Left forelimb (tissue), 1 donor: ENCODE data around the gene GTPBP6.
"Not testable (repeated sequence)": the region's sequence is repeated elsewhere in the genome, so short reads cannot be mapped to it uniquely, and the experiment has no call there.

Experiments used
- DNase-seq: peaks from one replicate; pipeline ENCODE4 v3.0.0-alpha.2; 2018; ENCODE audit warnings: low spot score

The GTPBP6 gene

DNA sequence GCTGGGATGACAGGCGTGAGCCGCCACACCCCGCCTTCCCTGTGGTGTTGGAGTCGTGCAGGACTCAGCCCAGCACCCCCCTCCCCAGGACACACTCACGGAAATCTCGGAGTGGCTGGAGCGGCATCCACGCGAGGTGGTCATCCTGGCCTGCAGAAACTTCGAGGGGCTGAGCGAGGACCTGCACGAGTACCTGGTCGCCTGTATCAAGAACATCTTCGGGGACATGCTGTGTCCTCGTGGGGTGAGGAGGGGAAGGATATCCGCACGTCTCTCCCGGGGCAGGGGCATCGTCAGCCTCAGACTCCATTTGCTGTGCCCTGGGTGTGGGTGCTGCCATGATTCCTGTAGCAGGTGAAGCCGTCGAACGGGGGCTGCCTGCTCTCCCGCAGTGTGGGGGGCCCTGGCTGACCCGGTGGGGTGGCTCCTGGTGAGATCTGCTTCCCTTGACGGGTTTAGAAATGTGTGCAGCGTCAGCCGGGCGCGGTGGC lies 27.1 kb downstream of the GTPBP6 start:
- no peak for DNase-seq

DNA sequence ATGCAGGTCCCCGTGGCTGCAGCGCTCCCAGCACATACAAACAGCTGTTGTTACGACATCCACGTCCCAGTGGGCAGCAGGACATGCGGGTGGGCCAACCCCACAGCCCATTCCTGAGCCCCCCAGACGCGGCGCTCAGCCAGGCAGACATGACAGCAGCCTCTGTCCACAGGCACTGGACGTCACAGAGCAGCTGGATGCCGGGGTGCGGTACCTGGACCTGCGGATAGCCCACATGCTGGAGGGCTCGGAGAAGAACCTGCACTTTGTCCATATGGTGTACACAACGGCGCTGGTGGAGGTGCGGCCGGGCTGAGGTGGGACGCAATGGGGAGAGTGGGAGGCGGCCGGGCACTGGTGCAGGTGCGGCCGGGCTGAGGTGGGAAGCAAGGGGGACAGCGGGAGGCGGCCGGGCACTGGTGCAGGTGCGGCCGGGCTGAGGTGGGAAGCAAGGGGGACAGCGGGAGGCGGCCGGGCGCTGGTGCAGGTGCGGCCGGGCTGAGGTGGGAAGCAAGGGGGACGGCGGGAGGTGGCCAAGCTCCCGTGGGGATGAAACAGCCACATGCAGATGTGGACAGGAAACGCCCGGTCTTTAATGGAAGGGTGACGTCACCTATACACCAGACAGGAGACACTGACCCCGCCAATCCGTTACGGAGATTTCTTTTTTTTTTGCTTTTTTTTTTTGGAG lies 28.0 kb downstream of the GTPBP6 start:
- DNase-seq = no peak

DNA sequence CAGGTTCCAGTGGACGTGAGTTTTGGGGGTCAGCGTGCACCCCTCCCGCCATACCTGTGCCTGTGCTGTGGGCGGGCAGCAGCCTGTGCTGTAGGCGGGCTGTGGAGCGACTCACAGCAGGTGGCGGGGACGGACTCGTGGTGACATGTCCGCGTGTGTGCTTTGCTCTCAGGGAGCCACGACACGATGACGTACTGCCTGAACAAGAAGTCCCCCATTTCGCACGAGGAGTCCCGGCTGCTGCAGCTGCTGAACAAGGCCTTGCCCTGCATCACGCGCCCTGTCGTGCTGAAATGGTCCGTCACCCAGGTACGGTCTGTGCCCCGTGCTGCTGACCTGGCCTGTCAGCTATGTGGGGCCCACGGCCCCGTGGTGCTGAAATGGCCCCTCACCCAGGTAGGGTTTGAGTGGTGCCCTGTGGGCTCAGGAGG lies 30.0 kb downstream of the GTPBP6 start:
- no peak for DNase-seq

DNA sequence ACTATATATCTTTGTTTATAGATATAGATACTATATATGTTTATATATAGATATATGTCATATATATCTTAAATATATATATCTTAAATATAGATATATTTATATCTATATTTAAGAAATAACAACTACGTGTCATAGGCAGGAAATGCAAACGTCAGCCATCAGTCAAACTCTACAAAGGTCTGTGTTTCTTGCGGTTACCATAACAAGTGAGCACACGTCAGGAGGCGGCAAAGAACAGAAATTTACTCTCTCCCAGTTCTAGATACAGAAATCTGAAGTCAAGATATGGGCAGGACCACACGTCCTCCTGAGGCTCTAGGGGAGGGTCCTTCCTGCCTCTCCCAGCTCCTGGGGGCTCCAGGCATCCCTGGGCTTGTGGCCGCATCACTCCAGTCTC lies 30.9 kb downstream of the GTPBP6 start:
- DNase-seq = no peak

DNA sequence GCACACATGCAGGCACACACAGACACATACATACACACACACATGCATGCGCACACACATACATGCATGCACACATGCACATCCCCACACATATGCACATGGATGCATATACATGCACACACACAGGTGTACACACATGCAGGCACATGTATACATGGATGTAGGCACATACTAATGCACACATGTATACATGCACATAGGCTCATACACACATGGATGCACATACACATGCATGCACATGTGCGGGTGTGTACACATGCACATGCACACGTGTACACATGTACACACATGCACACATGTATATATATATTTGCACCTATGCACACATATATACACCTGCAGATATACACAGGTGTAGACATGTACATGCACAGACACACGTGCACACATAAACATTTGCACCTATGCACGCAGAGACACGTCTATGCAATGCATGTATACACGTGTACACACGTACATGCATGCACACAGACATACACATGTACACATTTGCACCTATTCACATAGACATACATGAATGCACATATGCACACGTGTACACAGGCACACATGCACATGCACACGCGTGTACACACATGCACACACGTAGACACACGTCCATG lies 33.4 kb downstream of the GTPBP6 start:
- DNase-seq = no peak

DNA sequence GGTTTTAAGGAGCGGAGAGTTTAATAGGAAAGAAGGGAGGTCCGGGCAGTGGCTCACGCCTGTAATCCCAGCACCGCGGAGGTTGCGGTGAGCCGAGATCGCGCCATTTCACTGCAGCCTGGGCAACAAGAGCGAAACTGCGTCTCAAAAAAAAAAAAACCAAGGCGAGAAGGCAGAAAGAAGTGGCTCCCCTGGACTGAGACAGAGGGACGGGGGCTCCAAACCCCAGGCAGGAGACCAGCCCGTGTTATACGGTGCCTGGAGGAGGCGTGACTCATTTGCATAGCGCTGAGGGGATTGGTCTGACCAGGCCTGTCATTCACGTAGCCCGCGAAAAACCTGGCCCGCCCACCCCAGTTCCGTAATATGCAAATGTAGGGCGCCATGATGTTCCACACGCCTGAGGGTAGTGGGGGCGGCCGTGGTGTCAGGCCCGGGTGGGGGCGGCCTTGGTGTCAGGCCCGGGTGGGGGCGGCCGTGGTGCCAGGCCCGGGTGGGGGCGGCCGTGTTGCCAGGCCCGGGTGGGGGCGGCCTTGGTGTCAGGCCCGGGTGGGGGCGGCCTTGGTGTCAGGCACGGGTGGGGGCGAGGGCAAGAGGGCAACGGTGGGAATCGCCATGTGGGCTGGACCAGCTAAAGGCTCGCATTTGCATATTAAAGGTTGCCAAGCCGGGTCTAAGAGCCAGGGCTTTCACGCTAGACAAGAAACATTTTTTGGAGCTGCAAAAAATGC lies 35.3 kb downstream of the GTPBP6 start:
- DNase-seq = peak; percentile 90

DNA sequence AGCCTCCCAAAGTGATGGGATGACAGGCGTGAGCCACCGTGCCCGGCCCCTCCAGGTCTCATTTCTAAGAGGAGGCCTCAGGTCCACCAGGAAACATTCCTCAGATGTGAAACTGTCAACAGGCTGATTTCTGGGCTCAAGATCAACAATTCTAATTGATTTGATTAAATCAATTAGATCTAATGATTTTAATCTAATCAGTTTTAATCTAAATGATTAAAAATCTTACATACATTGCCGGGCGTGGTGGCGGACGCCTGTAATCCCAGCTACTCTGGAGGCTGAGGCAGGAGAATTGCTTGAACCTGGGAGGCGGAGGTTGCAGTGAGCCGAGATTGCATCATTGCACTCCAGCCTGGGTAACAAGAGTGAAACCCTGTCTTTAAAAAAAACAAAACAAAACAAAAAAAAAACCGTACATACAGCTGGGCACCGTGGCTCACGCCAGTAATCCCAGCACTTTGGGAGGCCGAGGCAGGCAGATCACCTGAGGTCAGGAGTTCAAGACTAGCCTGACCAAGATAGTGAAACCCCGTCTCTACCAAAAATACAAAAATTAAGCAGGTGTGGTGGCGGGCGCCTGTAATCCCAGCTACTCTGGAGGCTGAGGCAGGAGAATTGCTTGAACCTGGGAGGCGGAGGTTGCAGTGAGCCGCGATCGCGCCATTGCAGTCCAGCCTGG lies 36.5 kb downstream of the GTPBP6 start:
- not testable (repeated sequence) for DNase-seq

DNA sequence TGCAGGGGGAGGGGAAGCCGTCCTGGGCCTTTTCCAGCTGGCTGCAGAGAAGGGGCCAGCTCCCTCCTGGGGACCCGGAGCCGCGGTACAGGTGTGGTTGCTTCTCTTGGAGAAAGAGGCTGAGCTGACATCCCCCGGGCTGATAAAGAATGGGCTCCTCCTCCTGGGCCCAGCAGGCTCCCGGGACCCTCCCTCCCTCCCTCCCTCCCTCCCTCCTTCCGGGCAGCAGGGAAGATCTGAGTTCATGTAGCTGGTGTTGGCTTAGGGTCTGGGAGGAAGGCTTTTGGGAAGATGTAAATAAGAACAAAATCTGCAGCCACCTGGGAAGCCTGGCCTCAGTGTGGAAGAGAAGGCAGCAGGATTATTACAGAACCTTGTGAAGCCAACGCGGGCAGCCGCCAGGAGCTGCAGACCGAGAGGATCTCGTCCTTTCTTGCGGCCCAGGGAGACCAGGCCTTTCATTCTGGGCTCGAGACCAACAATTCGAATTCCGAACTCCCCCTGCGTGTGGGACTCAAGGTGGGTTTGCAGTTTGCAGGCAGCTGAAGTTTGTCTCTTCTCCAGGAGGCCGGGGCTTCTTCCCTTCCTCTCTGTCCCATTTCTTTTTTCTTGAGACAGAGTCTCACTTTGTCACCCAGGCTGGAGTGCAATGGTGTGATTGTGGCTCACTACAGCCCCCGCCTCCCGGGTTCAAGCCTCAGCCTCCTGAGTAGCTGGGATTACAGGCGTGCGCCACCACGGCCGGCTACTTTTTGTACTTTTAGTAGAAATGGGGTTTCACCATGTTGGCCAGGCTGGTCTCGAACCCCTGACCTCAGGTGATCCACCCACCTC lies 37.2 kb downstream of the GTPBP6 start, which contains the start of gene PLCXD1:
TSS of gene PLCXD1 (plus strand) at position 216 of the 834 bp plus-strand sequence. CDS start 2,807 bp downstream, outside the sequence.
- peak; percentile 79 for DNase-seq

DNA sequence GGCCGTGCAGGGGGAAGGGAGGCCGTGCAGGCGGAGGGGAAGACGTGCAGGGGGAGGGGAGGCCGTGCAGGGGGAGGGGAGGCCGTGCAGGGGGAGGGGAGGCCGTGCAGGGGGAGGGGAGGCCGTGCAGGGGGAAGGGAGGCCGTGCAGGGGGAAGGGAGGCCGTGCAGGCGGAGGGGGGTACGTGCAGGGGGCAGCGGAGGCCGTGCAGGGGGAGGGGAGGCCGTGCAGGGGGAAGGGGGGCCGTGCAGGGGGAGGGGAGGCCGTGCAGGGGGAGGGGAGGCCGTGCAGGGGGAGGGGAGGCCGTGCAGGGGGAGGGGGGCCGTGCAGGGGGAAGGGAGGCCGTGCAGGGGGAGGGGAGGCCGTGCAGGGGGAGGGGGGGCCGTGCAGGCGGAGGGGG lies 37.9 kb downstream of the GTPBP6 start:
- DNase-seq = not testable (repeated sequence)

DNA sequence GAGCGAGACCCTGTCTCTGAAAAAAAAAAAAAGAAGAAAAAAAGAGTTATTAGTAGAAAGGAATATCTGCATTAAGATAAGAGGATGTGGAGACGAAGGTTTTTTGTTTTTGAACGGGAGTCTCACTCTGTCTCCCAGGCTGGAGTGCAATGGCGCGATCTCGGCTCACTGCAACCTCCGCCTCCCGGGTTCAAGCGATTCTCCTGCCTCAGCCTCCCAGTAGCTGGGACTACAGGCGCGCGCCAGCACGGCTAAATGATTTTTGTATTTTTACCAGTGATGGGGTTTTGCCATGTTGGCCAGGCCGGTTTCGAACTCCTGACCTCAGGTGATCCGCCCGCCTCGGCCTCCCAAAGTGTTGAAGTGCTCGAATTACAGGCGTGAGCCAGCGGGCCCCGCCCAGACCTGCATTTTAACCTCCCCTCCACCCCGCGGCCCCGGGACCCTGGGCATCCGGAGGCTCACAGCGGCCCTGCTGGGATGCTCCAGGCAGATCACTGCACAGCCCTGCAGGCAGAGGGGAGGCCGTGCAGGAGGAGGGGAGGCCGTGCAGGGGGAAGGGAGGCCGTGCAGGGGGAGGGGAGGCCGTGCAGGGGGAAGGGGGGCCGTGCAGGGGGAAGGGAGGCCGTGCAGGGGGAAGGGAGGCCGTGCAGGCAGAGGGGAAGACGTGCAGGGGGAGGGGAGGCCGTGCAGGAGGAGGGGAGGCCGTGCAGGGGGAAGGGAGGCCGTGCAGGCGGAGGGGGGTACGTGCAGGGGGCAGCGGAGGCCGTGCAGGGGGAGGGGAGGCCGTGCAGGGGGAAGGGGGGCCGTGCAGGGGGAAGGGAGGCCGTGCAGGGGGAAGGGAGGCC lies 38.6 kb downstream of the GTPBP6 start:
- DNase-seq = not testable (repeated sequence)

DNA sequence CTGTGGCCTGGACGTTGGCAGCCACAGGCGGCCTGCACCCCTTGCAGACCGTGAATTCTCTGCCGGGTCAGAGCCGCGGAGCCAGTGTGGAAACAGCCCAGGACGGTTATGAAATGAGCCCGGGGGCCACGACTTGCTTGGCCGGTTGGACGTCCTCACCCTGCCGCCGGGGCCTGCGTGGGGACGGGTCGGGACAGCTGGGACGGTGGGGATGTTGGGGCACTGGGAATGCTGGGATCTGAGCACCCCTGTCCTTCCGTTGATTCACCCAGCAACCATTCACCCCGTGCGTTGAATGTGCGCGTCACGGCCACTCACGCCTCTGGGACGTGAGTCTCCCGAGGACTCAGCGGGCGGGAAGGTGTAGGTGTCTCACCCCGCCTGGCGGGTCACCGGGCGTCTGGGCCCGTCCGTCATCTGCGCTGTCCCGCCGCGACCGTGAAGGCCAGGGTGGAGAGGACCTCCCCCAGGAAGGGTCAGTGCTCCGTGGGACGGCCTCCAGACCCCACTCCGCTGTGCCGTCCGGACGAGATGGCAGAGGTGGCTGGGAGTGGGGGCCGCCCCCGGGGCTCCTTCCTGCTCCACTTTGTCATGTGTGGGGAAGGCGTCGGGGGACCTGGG lies 41.9 kb downstream of the GTPBP6 start:
- DNase-seq = no peak

DNA sequence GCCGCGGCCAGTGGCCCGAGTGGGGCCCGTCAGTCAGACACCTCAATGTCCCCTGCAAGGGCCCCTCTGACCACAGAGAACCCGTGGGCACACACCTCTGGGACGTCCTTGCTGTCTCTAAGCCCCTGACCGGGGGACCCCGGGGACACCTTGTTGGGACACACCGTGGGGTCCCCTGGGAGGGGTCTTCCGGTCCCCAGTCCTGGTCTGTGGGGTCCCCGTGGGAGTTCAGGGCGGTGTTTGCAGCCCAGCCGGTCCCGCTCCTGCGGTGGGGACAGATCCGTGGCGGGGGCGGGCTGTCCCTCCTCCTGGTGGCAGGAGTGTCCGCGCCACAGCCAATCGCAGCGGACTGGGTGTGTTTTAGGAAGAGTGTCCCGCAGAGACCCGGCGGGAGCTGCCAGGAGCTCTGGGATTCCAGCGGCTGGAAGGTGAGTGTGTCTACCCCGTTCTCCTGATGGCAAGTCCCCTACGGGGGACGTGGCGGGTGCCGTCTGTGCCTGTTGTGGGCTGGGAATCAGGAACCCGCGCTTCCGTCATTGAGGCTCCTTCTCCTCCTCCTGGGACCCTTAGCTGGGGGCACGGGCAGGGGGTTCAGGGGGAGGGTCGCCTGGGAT lies 42.5 kb downstream of the GTPBP6 start:
- peak; percentile 81 for DNase-seq

DNA sequence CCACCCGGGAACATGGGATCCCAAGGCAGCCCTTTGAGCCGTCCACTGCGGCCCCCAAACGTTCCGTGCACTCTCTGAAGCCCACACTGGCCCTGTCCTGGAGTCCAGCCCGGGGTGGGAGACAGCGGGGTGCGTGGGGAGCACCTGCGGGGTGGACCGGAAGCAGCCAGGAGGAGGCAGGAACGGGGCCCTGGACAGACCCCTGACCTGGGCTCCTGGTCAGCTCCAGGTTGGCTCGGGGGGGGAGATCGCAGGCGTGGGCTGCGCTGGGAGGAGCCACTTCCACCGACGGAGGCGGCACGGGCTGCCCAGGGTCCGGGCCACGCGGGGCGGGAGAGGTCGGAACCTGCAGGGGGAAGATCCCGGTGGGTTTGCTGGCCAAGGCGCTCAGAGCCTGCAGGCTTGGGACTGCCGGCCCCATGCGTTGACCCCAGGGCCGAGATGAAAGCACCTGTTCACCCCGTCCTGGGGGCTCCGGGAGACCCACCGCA lies 43.1 kb downstream of the GTPBP6 start:
- DNase-seq = no peak

DNA sequence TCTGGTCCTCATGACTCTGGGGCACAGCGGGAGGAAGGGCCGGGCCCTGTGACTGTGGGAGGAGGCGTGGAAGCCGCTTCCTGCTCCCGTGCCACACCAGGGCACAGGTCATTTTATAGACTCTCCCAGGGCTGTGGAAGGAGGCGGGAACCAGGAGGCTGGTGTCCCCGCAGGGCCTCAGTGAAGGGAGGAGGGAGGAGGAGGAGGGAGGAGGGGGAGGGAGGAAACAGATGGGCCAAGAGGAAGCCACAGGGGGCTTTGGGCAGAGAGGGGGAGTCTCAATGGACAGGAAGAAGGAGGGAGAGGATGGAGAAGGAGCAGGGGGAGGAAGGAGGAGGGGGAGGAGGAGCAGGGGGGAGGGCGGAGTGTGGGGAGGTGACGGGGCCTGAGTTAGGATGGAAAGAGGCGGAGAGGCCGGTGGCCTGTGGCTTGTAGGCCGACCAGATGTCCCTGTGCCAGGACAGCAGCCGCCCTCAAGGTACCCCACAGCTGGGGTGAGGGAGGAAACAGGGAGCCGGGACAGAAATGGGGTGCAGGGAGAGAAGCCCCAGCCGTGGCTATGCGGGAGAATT lies 43.6 kb downstream of the GTPBP6 start:
- DNase-seq = no peak

DNA sequence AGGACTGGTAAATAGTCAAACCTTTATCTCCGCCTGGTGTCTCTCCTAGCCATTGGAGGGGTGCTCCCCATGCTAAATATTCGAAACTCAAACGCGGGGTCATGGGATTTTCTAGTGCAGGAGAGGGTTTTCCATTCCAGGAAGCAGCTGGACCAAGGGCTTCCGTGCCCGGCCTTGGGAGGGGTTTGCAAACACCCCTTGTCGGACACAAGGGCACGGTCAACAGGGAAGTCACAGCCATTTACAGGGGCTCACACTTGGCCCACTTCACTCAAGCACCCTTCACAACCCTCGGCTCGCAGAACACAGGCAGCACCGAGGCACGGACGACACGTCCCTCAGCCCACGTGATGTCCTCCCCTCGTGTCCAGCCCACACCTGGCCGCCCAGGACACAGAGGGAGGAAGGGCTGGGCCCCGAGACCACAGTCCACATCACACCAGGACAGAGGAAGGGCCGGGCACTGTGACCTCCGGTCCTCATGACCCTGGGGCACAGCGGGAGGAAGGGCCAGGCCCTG lies 47.7 kb downstream of the GTPBP6 start:
- no peak for DNase-seq

DNA sequence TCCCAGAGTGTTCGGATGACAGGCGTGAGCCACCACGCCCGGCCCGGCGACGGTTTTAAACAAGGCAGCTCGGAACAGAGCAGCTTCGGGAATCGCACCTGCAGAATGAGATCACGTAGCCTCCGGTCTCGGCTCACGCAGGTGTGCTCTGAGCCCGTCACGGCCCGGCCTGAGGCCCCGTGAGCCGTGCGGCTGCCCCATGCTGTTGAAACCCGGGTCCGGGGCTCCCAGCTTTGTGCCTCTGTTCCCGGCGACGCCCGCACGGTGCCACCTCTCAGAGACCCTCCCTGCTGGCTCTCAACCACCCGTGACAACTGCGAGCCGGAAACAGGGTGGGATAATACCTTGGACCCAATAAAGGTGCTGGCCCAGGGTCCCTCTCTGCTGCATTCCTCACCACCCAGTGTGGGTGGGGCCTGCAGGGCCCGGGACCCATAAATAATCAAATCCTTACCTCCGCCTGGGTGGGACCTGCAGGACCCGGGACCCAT lies 50.8 kb downstream of the GTPBP6 start:
- no peak for DNase-seq

DNA sequence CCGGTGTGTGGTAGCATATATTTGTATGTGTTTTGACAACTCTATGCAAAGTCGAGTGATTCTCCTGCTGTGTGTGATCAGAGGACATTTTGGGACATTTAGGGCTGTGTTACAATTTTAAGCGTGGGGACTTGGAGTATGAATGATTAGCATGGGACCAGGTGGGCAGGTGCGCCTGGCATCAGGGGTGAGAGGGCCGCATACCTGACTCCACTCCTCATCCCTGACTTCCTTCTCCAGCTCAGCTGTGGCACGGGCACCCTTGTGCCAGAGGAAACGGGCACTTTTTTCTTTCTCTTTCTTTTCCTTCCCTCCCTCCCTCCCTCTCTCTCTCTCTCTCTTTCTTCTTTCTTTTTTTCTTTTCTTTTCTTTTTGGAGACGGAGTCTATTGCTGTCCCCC lies 53.1 kb downstream of the GTPBP6 start:
- no peak for DNase-seq

DNA sequence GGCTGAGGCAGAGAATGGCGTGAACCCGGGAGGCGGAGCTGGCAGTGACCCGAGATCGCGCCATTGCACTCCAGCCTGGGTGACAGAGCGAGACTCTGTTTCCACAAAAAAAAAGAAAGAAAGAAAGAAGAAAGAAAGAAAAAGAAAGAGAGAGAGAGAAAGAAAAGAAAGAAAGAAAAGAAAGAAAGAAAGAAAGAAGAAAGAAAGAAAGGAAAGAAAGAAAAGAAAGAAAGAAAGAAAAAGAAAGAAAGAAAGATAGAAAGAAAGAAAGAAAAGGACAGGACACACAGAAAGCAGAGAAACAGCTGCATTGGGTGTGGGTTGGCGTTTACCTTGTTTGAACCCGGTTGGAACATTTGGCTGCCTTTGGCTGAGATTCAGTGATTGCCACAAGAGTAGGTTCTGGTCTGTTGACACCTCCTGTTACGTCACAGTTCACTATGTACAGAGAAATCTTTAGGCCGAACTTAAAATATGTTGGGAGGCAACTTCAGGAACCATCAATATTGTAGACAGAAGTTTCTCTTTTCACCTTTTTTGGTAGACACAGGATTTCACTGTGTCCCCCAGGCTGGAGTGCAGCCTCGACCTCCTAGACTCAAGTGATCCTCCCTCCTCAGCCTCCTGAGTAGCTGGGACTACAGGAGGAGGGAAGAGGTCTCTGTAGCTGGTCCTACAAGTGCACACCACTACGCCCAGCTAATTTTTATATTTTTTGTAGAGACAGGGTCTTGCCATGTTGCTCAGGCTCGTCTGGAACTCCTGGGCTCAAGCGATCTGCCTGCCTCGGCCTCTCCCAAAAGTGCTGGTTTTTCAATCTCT lies 53.8 kb downstream of the GTPBP6 start:
- DNase-seq = no peak
